ENCODE data around the gene CCN6. TPM values are rescaled to one million over a fixed set of nuclear protein-coding genes. Genes with fewer than 3 reads are reported as not detected.

Gene CCN6
- total RNA-seq, 1 donor from 2014 or later, result not detected

GRCh38 chr6:112018619-112019416 is 35.1 kb upstream of the CCN6 start:
- Histone ChIP-seq H3K9me3 (ENCODE audit: low read depth) (no peaks in the 10 kb centered on the region), H3K4me3 (no peak overlapping the region), H3K27ac (no peak overlapping the region), H3K4me2 (no peak overlapping the region), H3K4me1 (peaks cover 5% of the 10 kb centered on the region), H3K9ac (no peak overlapping the region), H3K27me3 (no peaks in the 10 kb centered on the region), H3F3A (ENCODE audit: low read depth) (no peaks in the 10 kb centered on the region), H4K20me1 (ENCODE audit: low read depth) (no peaks in the 10 kb centered on the region), H3K36me3 (no peaks in the 10 kb centered on the region), H2AFZ (replicated peaks) (peak overlapping the region; percentile 55), H3K79me2 (ENCODE audit: low read depth) (no peaks in the 10 kb centered on the region)
- peak overlapping the region; percentile 51 for H3K27ac Mint-ChIP-seq
- peaks cover 20% of the 10 kb centered on the region for H3K4me1 Mint-ChIP-seq
- peaks cover 3% of the 10 kb centered on the region for H3K36me3 Mint-ChIP-seq
- no peak overlapping the region for H3K4me3 Mint-ChIP-seq
- peaks cover 4% of the 10 kb centered on the region for H3K9me3 Mint-ChIP-seq
- no peak for DNase-seq (ENCODE audit: low spot score)
- peaks cover 4% of the 10 kb centered on the region for H3K27me3 Mint-ChIP-seq (ENCODE audit: insufficient read depth, low read depth)
- TF ChIP-seq EZH2phosphoT487 (IDR thresholded peaks at IDR 0.05), result no peak
- no peak for TF ChIP-seq CTCF (IDR thresholded peaks at IDR 0.05)
- TF ChIP-seq EZH2 (IDR thresholded peaks at IDR 0.05), result no peak

- H3K4me1 Mint-ChIP-seq, result peaks cover 20% of the 10 kb centered on the region
- TF ChIP-seq CTCF (IDR thresholded peaks at IDR 0.05) (no peak), EZH2phosphoT487 (IDR thresholded peaks at IDR 0.05) (no peak), EZH2 (IDR thresholded peaks at IDR 0.05) (no peak)
- no peak overlapping the region for H3K4me3 Mint-ChIP-seq
- peaks cover 4% of the 10 kb centered on the region for H3K27me3 Mint-ChIP-seq (ENCODE audit: insufficient read depth, low read depth)
- Histone ChIP-seq H3F3A (ENCODE audit: low read depth) (no peaks in the 10 kb centered on the region), H3K9me3 (ENCODE audit: low read depth) (no peaks in the 10 kb centered on the region), H3K27me3 (no peaks in the 10 kb centered on the region), H3K27ac (no peak overlapping the region), H3K4me3 (no peak overlapping the region), H3K4me1 (peaks cover 5% of the 10 kb centered on the region), H2AFZ (replicated peaks) (no peak overlapping the region), H3K9ac (no peak overlapping the region), H3K4me2 (no peak overlapping the region), H3K79me2 (ENCODE audit: low read depth) (no peaks in the 10 kb centered on the region), H3K36me3 (no peaks in the 10 kb centered on the region), H4K20me1 (ENCODE audit: low read depth) (no peaks in the 10 kb centered on the region)
- peaks cover 4% of the 10 kb centered on the region for H3K9me3 Mint-ChIP-seq
- DNase-seq (ENCODE audit: low spot score), result no peak
- H3K27ac Mint-ChIP-seq, result peak overlapping the region; percentile 51
- H3K36me3 Mint-ChIP-seq, result peaks cover 3% of the 10 kb centered on the region
These were observed 34.3 kb upstream of the CCN6 start for GRCh38 chr6:112019589-112019988.

GRCh38 chr6:112021691-112022310 is 32.1 kb upstream of the CCN6 start:
- TF ChIP-seq EZH2phosphoT487 (IDR thresholded peaks at IDR 0.05), result no peak
- no peak for TF ChIP-seq EZH2 (IDR thresholded peaks at IDR 0.05)
- TF ChIP-seq CTCF (IDR thresholded peaks at IDR 0.05), result no peak
- Histone ChIP-seq H3K9ac (no peak overlapping the region), H4K20me1 (ENCODE audit: low read depth) (no peaks in the 10 kb centered on the region), H3K9me3 (ENCODE audit: low read depth) (no peaks in the 10 kb centered on the region), H3K36me3 (no peaks in the 10 kb centered on the region), H2AFZ (replicated peaks) (no peak overlapping the region), H3K4me2 (no peak overlapping the region), H3K4me1 (peaks cover 5% of the 10 kb centered on the region), H3K4me3 (no peak overlapping the region), H3K79me2 (ENCODE audit: low read depth) (no peaks in the 10 kb centered on the region), H3F3A (ENCODE audit: low read depth) (no peaks in the 10 kb centered on the region), H3K27me3 (no peaks in the 10 kb centered on the region), H3K27ac (no peak overlapping the region)
- H3K4me1 Mint-ChIP-seq, result peaks cover 18% of the 10 kb centered on the region
- peaks cover 4% of the 10 kb centered on the region for H3K27me3 Mint-ChIP-seq (ENCODE audit: insufficient read depth, low read depth)
- no peak overlapping the region for H3K4me3 Mint-ChIP-seq
- DNase-seq (ENCODE audit: low spot score), result no peak
- H3K36me3 Mint-ChIP-seq, result peaks cover 3% of the 10 kb centered on the region
- peaks cover 4% of the 10 kb centered on the region for H3K9me3 Mint-ChIP-seq
- H3K27ac Mint-ChIP-seq, result no peak overlapping the region

All from neural progenitor cell (in vitro differentiated cells).